GM12873 (cell line): ENCODE measurements around the gene GLT8D2.

Experiments used
- CTCF ChIP-seq: IDR thresholded peaks from 2 replicates; pipeline ENCODE4 v1.5.1; 2012; ENCODE audit warnings: low read depth, mild to moderate bottlenecking, moderate library complexity, low read length, control low read depth; ENCODE audit not compliant: insufficient read depth; ENCODE audit errors: missing control alignments

GLT8D2 gene

GRCh38 chr12:104026841-104027599 lies 23.0 kb downstream of the GLT8D2 start:
- no peak for TF ChIP-seq CTCF

GRCh38 chr12:104025771-104026170 lies 24.2 kb downstream of the GLT8D2 start:
- no peak for TF ChIP-seq CTCF

GRCh38 chr12:104024348-104024747 lies 25.6 kb downstream of the GLT8D2 start:
- no peak for TF ChIP-seq CTCF

GRCh38 chr12:104023710-104024109 lies 26.3 kb downstream of the GLT8D2 start:
- no peak for TF ChIP-seq CTCF

- no peak for TF ChIP-seq CTCF
Observed at GRCh38 chr12:104022786-104023185, 27.2 kb downstream of the GLT8D2 start.

- TF ChIP-seq CTCF: no peak
Observed at GRCh38 chr12:104012331-104012730, 37.7 kb downstream of the GLT8D2 start.

- no peak for TF ChIP-seq CTCF
Observed at GRCh38 chr12:104011253-104011652, 38.7 kb downstream of the GLT8D2 start.
